ENCODE measurements around the gene IFT74. TPM values are rescaled to one million over a fixed set of nuclear protein-coding genes. Genes with fewer than 3 reads are reported as not detected.

Gene IFT74
- total and polyA plus RNA-seq, 2 of the 13 experiments (the other 11 are each of a cell fraction or from before 2014, with no cell fraction given): 4.2 to 12.3 TPM

DNA sequence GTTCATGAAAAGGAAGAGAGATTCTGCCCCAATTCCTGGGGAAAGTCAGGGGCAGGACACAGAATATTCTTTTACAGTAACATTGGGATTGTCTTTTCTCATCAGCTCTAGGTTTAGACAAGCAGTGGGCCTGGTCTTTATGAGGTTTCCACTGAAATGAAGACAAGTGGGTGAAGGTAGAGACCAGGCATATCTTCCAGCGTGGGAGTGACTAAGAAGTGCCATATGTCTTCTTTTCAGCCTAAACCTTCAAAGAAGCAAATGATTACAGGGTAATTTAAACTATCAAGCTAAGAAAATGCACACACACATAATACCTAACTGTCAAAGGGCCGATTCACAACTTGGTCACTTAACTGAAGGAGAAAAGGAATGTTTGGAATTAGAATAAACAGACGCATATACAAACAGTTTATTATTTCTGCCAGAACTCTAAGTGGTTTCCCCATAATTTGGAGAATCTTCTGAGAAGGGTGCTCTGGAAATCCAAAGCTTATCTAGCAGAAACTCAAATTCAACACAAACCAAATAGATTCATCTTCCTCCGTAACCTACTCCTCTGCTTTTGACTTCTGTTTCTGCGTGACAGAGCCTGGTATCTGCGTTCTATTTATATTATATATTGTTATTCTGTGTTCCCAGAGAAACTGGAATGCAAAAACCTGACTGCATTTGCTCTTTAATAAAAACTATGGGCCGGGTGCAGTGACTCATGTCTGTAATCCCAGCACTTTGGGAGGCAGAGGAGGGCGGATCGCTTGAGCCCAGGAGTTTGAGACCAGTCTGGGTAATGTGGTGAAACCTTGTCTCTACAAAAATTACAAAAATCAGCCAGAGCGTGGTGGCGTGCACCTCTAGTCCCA lies 130.8 kb downstream of the IFT74 start:
- Histone ChIP-seq H3K36me3 (replicated peaks in 1 of 2; ENCODE audit: control insufficient read depth in 1 of 2, insufficient read depth in 2 of 2, low read length in 2 of 2) (no peaks in the 10 kb centered on the region), H3K27ac (ENCODE audit: extremely low read length, insufficient read depth, low read length) (no peak overlapping the region)

DNA sequence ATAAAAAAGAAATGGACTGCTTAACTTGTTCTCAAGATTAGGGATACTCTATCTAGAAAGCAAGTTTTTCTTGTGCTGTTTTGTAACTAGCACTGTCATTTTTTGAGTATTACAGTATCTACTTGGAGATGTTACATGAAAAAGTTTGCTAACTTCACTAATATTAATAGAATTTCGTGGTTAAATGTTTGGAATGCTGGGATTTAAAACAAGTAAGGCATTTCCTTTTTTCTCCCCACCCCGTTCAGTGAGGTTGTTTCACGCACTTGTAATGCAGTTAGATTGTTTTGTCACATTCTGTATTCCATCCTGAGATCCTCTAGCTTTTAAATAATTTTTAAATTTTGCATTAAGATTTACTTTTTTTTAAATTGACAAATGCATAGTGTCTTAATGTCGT lies 132.8 kb downstream of the IFT74 start:
- no peaks in the 10 kb centered on the region for H3K79me2 ChIP-seq (ENCODE audit: insufficient read depth, low read length)
- H3K9me3 ChIP-seq (ENCODE audit: low read length): no peaks in the 10 kb centered on the region
- H3K27ac ChIP-seq (ENCODE audit: extremely low read length, insufficient read depth, low read length): no peak overlapping the region
- in situ Hi-C loops (cut with HindIII; ENCODE audit: extremely low pct_ligation_motif_present, low pct_unique_long_range_greater_than_20kb) (no loop called here), intact Hi-C loops (cut with micrococcal nuclease; ENCODE audit: unreplicated experiment) (no loop called here)
- FAIRE-seq (no peak), DNase-seq (ENCODE audit: low spot score) (no peak), ATAC-seq (no peak)
- 18% methylated on average over 4 of the region's 4 CpGs for WGBS (ENCODE audit: low lambda C conversion rate)
- no TSS peak for BruUV-seq (replicated peaks)
- ChIA-PET POLR2A (no interaction called here), CTCF (ENCODE audit: low intra/inter-chr PET ratio, low total read pairs) (no interaction called here)
- no peak overlapping the region for H3K4me3 ChIP-seq (replicated peaks in 1 of 3; ENCODE audit: insufficient read depth in 1 of 3, low read depth in 2 of 3, low read length in 3 of 3)
- H3K9ac ChIP-seq (ENCODE audit: insufficient read depth, low read depth, low read length): no peak overlapping the region
- H2AFZ ChIP-seq (ENCODE audit: low read length): no peak overlapping the region
- H3K36me3 ChIP-seq (replicated peaks in 1 of 2; ENCODE audit: control insufficient read depth in 1 of 2, insufficient read depth in 2 of 2, low read length in 2 of 2): no peaks in the 10 kb centered on the region
- no peaks in the 10 kb centered on the region for H3K4me1 ChIP-seq (ENCODE audit: insufficient read depth, low read length)
- H3K27me3 ChIP-seq (ENCODE audit: control insufficient read depth in 1 of 2, insufficient read depth in 2 of 2, low read length in 2 of 2): no peaks in the 10 kb centered on the region
- H4K20me1 ChIP-seq (ENCODE audit: insufficient read depth, low read length): no peaks in the 10 kb centered on the region
- no peak overlapping the region for H3K4me2 ChIP-seq (ENCODE audit: low read depth, low read length)
- TF ChIP-seq HMG20A (CRISPR knock-in tag; IDR thresholded peaks at IDR 0.05; ENCODE audit: borderline replicate concordance): no peak
- TF ChIP-seq, protein P1, sequence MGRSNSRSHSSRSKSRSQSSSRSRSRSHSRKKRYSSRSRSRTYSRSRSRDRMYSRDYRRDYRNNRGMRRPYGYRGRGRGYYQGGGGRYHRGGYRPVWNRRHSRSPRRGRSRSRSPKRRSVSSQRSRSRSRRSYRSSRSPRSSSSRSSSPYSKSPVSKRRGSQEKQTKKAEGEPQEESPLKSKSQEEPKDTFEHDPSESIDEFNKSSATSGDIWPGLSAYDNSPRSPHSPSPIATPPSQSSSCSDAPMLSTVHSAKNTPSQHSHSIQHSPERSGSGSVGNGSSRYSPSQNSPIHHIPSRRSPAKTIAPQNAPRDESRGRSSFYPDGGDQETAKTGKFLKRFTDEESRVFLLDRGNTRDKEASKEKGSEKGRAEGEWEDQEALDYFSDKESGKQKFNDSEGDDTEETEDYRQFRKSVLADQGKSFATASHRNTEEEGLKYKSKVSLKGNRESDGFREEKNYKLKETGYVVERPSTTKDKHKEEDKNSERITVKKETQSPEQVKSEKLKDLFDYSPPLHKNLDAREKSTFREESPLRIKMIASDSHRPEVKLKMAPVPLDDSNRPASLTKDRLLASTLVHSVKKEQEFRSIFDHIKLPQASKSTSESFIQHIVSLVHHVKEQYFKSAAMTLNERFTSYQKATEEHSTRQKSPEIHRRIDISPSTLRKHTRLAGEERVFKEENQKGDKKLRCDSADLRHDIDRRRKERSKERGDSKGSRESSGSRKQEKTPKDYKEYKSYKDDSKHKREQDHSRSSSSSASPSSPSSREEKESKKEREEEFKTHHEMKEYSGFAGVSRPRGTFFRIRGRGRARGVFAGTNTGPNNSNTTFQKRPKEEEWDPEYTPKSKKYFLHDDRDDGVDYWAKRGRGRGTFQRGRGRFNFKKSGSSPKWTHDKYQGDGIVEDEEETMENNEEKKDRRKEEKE (IDR thresholded peaks at IDR 0.05): no peak
- no peak for TF ChIP-seq NR2F1 (CRISPR knock-in tag; IDR thresholded peaks at IDR 0.05)
- no peak for TF ChIP-seq PHF5A (CRISPR knock-in tag; IDR thresholded peaks at IDR 0.05; ENCODE audit: low read depth, unreplicated experiment)
- TF ChIP-seq, protein P2, sequence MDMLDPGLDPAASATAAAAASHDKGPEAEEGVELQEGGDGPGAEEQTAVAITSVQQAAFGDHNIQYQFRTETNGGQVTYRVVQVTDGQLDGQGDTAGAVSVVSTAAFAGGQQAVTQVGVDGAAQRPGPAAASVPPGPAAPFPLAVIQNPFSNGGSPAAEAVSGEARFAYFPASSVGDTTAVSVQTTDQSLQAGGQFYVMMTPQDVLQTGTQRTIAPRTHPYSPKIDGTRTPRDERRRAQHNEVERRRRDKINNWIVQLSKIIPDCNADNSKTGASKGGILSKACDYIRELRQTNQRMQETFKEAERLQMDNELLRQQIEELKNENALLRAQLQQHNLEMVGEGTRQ (IDR thresholded peaks at IDR 0.05; ENCODE audit: low read depth, low read length): no peak
- TF ChIP-seq, protein P2 (CRISPR knock-in tag; IDR thresholded peaks at IDR 0.05; ENCODE audit: borderline replicate concordance): no peak
- TF ChIP-seq ZMAT3 (CRISPR knock-in tag; conservative IDR thresholded peaks at IDR 0.05): no peak

More for the DNA sequence above, 130.8 kb downstream of the IFT74 start:
- ChIA-PET CTCF (ENCODE audit: low intra/inter-chr PET ratio, low total read pairs) (no interaction called here), POLR2A (no interaction called here)
- no peaks in the 10 kb centered on the region for H3K9me3 ChIP-seq (ENCODE audit: low read length)
- H3K4me1 ChIP-seq (ENCODE audit: insufficient read depth, low read length): no peaks in the 10 kb centered on the region
- no peak overlapping the region for H3K9ac ChIP-seq (ENCODE audit: insufficient read depth, low read depth, low read length)
- 63% methylated on average over 9 of the region's 11 CpGs for WGBS (ENCODE audit: low lambda C conversion rate)
- H3K79me2 ChIP-seq (ENCODE audit: insufficient read depth, low read length): no peaks in the 10 kb centered on the region
- no peak overlapping the region for H2AFZ ChIP-seq (ENCODE audit: low read length)
- no peak for FAIRE-seq
- H3K27me3 ChIP-seq (ENCODE audit: control insufficient read depth in 1 of 2, insufficient read depth in 2 of 2, low read length in 2 of 2): no peaks in the 10 kb centered on the region
- no peak overlapping the region for H3K4me3 ChIP-seq (replicated peaks in 1 of 3; ENCODE audit: insufficient read depth in 1 of 3, low read depth in 2 of 3, low read length in 3 of 3)
- ATAC-seq: no peak
- H4K20me1 ChIP-seq (ENCODE audit: insufficient read depth, low read length): no peaks in the 10 kb centered on the region
- H3K4me2 ChIP-seq (ENCODE audit: low read depth, low read length): no peak overlapping the region
- intact Hi-C loops (cut with micrococcal nuclease; ENCODE audit: unreplicated experiment) (no loop called here), in situ Hi-C loops (cut with HindIII; ENCODE audit: extremely low pct_ligation_motif_present, low pct_unique_long_range_greater_than_20kb) (no loop called here)
- DNase-seq (ENCODE audit: low spot score): no peak
- BruUV-seq (replicated peaks): no TSS peak
- no peak for TF ChIP-seq CBX2 (IDR thresholded peaks at IDR 0.05; ENCODE audit: low read depth, low read length)
- no peak for TF ChIP-seq CBX2 (CRISPR knock-in tag; IDR thresholded peaks at IDR 0.05; ENCODE audit: low read depth)
- TF ChIP-seq ZNF143 (CRISPR knock-in tag; IDR thresholded peaks at IDR 0.05): no peak
- TF ChIP-seq ISX (CRISPR knock-in tag; conservative IDR thresholded peaks at IDR 0.05): no peak
- no peak for TF ChIP-seq NFE2 (CRISPR knock-in tag; IDR thresholded peaks at IDR 0.05)
- TF ChIP-seq ZNF670 (CRISPR knock-in tag; IDR thresholded peaks at IDR 0.05; ENCODE audit: borderline replicate concordance): no peak
- TF ChIP-seq ZNF251 (CRISPR knock-in tag; IDR thresholded peaks at IDR 0.05): no peak
- no peak for TF ChIP-seq TBX2 (CRISPR knock-in tag; IDR thresholded peaks at IDR 0.05; ENCODE audit: borderline replicate concordance)
- TF ChIP-seq, protein P3, sequence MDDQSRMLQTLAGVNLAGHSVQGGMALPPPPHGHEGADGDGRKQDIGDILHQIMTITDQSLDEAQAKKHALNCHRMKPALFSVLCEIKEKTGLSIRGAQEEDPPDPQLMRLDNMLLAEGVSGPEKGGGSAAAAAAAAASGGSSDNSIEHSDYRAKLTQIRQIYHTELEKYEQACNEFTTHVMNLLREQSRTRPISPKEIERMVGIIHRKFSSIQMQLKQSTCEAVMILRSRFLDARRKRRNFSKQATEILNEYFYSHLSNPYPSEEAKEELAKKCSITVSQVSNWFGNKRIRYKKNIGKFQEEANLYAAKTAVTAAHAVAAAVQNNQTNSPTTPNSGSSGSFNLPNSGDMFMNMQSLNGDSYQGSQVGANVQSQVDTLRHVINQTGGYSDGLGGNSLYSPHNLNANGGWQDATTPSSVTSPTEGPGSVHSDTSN (CRISPR knock-in tag; IDR thresholded peaks at IDR 0.05; ENCODE audit: borderline replicate concordance): no peak
- no peak for TF ChIP-seq ZNF777 (CRISPR knock-in tag; IDR thresholded peaks at IDR 0.05)

All from HepG2 (cell line).